ENCODE data around the gene DLGAP3. TPM values are rescaled to one million over a fixed set of nuclear protein-coding genes. Genes with fewer than 3 reads are reported as not detected.

Gene DLGAP3
- total RNA-seq, 6 donors from 2014 or later: under 0.01 to 0.57 (median 0.30) TPM; not detected in 1

DNA sequence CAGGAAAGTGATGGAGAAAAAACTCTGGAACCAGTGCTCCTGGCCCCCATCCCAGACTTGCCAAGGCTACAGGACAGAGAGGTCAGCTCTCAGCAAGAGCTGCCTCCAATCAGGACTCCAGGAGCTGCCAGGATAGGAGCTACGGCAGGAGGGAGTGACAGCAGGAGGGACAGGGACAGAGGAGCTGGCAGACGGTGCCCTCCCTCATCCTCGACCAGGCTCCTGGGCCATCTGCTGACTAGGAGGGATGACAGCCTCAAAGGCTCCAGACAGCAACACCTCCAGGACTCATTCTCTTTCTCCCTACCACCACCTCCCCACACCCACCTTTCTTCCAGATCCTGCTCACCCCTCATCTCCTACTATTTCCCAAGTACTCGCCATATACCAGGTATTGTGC is 22.7 kb downstream of the DLGAP3 start:
- no peak for DNase-seq
- WGBS, 2 donors: 33 to 67% methylated on average over 4 of the region's 4 CpGs
- no peaks in the 10 kb centered on the region for H3K36me3 ChIP-seq

DNA sequence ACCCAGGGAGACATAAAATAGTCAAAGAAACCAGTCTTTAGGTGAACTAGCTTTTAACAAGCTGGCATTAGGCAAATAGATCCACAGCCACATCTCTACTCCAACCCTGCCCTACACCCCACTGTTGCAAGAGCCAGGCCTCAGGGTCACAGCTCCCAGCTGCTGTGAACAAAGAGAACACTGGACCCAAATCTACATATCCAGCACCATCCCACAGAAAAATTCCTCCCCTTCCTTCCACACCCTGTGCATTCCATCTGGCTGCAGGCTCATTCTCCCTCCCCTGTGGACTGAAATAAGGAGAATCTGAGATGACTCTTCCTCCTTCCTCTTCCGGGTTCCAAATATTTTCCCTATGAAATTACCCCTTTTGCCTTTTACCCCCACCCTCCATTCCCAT is 23.2 kb downstream of the DLGAP3 start:
- Histone ChIP-seq H3K4me3 (no peak overlapping the region), H3K27me3 (no peaks in the 10 kb centered on the region), H3K4me1 (no peaks in the 10 kb centered on the region), H3K9me3 (no peaks in the 10 kb centered on the region), H3K36me3 (no peaks in the 10 kb centered on the region), H3K27ac (no peak overlapping the region)
- ATAC-seq (ENCODE audit: low FRiP score in 2 of 2) (no peak), DNase-seq (no peak)
- no peak for TF ChIP-seq CTCF (IDR thresholded peaks at IDR 0.05)
- TF ChIP-seq POLR2A (IDR thresholded peaks at IDR 0.05): no peak
- TF ChIP-seq POLR2AphosphoS5 (IDR thresholded peaks at IDR 0.05): no peak
- TF ChIP-seq EP300 (IDR thresholded peaks at IDR 0.05): no peak
- 71 to 81% methylated on average over 1 of the region's 1 CpG for WGBS, 2 donors

More for the DNA sequence above, 22.7 kb downstream of the DLGAP3 start:
- H3K27me3 ChIP-seq: no peaks in the 10 kb centered on the region
- no peak overlapping the region for H3K4me3 ChIP-seq
- TF ChIP-seq POLR2A (IDR thresholded peaks at IDR 0.05): no peak
- TF ChIP-seq CTCF (IDR thresholded peaks at IDR 0.05): no peak
- TF ChIP-seq EP300 (IDR thresholded peaks at IDR 0.05): no peak
- TF ChIP-seq POLR2AphosphoS5 (IDR thresholded peaks at IDR 0.05): no peak
- H3K27ac ChIP-seq: no peak overlapping the region
- no peaks in the 10 kb centered on the region for H3K9me3 ChIP-seq
- no peaks in the 10 kb centered on the region for H3K4me1 ChIP-seq
- ATAC-seq (ENCODE audit: low FRiP score in 2 of 2): no peak

DNA sequence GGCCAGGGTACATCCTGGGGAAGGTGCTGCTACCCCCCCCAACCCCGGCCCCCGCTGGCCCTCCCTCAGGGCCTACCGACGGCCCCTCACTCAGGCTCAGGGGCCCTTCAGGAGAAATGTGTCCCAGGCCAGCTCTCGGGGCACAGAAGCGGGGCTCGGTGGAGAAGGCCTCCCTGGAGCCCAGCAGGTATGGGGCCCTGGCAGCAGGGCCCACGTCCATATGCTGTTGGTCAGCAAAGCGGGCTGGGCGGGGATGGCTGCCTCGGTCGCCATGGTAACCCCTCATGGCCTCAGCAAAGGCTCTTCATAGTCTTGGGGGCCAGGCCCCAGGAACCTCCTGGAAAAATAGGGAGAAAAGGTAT is 24.4 kb downstream of the DLGAP3 start:
- no peaks in the 10 kb centered on the region for H3K36me3 ChIP-seq
- DNase-seq (peak in 1 of 2 donors; percentile 56), ATAC-seq (ENCODE audit: low FRiP score in 2 of 2) (no peak)
- 88% methylated on average over 11 of the region's 12 CpGs; no CpG with 5 or more reads in 1 of the 2 donors for WGBS, 2 donors
- H3K4me3 ChIP-seq: no peak overlapping the region
- no peak overlapping the region for H3K27ac ChIP-seq
- H3K4me1 ChIP-seq: no peaks in the 10 kb centered on the region
- no peak for TF ChIP-seq POLR2AphosphoS5 (IDR thresholded peaks at IDR 0.05)
- no peak for TF ChIP-seq CTCF (IDR thresholded peaks at IDR 0.05)
- TF ChIP-seq POLR2A (IDR thresholded peaks at IDR 0.05): no peak
- no peak for TF ChIP-seq EP300 (IDR thresholded peaks at IDR 0.05)
- H3K9me3 ChIP-seq: no peaks in the 10 kb centered on the region
- no peaks in the 10 kb centered on the region for H3K27me3 ChIP-seq

- DNase-seq (peak in 1 of 2 donors; percentile 78), ATAC-seq (ENCODE audit: low FRiP score in 2 of 2) (no peak)
- no peaks in the 10 kb centered on the region for H3K27me3 ChIP-seq
- H3K4me3 ChIP-seq: no peak overlapping the region
- no peaks in the 10 kb centered on the region for H3K4me1 ChIP-seq
- H3K36me3 ChIP-seq: no peaks in the 10 kb centered on the region
- no peak overlapping the region for H3K27ac ChIP-seq
- TF ChIP-seq EP300 (IDR thresholded peaks at IDR 0.05) (no peak), POLR2A (IDR thresholded peaks at IDR 0.05) (no peak), CTCF (IDR thresholded peaks at IDR 0.05) (no peak), POLR2AphosphoS5 (IDR thresholded peaks at IDR 0.05) (no peak)
- WGBS, 2 donors: 89 to 91% methylated on average over 16 to 33 of the region's 33 CpGs
- H3K9me3 ChIP-seq: no peaks in the 10 kb centered on the region
Observed at GRCh38 chr1:34904236-34905097, 25.0 kb downstream of the DLGAP3 start.

- H3K4me3 ChIP-seq: no peak overlapping the region
- ATAC-seq (ENCODE audit: low FRiP score in 2 of 2) (no peak), DNase-seq (no peak)
- H3K36me3 ChIP-seq: no peaks in the 10 kb centered on the region
- H3K9me3 ChIP-seq: no peaks in the 10 kb centered on the region
- H3K27me3 ChIP-seq: no peaks in the 10 kb centered on the region
- TF ChIP-seq POLR2A (IDR thresholded peaks at IDR 0.05): no peak
- no peak for TF ChIP-seq POLR2AphosphoS5 (IDR thresholded peaks at IDR 0.05)
- no peak for TF ChIP-seq CTCF (IDR thresholded peaks at IDR 0.05)
- TF ChIP-seq EP300 (IDR thresholded peaks at IDR 0.05): no peak
- no peaks in the 10 kb centered on the region for H3K4me1 ChIP-seq
- WGBS, 2 donors: 60 to 64% methylated on average over 7 of the region's 7 CpGs
- H3K27ac ChIP-seq: no peak overlapping the region
Observed at GRCh38 chr1:34901919-34902318, 27.5 kb downstream of the DLGAP3 start.

Measured in upper lobe of left lung (tissue), 6 donors.